HEK293T (cell line): ENCODE data around the gene SLC25A1.
"Not testable (repeated sequence)": the region's sequence is repeated elsewhere in the genome, so short reads cannot be mapped to it uniquely, and the experiment has no call there.

ENCODE experiments used
- CTCF ChIA-PET: fragments of 350-600 bp; formaldehyde crosslinking; extraction: SDS; loops from one replicate; lab custom pipeline; 2021; ENCODE audit warnings: antibody characterized with exemption, inconsistent platforms; lab: Yijun Ruan, JAX
- POLR2A ChIA-PET: fragments of 350-600 bp; formaldehyde crosslinking; extraction: SDS; loops from one replicate; lab custom pipeline; 2020; ENCODE audit warnings: antibody characterized with exemption, inconsistent platforms; lab: Yijun Ruan, JAX
- DNase-seq: peaks from one replicate; pipeline ENCODE4 v3.0.0; 2012; ENCODE audit warnings: mixed read lengths; ENCODE audit errors: extremely low spot score
- ARNT ChIP-seq: fragments of 450-650 bp; IDR thresholded peaks from 2 replicates; pipeline ENCODE4 v1.6.1; 2017; ENCODE audit warnings: mild to moderate bottlenecking
- BHLHE40 ChIP-seq: fragments of 450-650 bp; IDR thresholded peaks from 2 replicates; pipeline ENCODE4 v1.6.1; 2016; ENCODE audit warnings: mild to moderate bottlenecking, moderate library complexity, borderline replicate concordance
- CTBP1 ChIP-seq: fragments of 450-650 bp; IDR thresholded peaks from 2 replicates; pipeline ENCODE4 v1.6.1; 2016; ENCODE audit warnings: borderline replicate concordance
- ELF4 ChIP-seq: fragments of 450-650 bp; IDR thresholded peaks from 2 replicates; pipeline ENCODE4 v1.6.1; 2017; ENCODE audit warnings: antibody characterized with exemption
- FOXA1 ChIP-seq: fragments of 450-650 bp; IDR thresholded peaks from 2 replicates; pipeline ENCODE4 v1.6.1; 2016; ENCODE audit warnings: mild to moderate bottlenecking
- FOXK2 ChIP-seq: fragments of 450-650 bp; IDR thresholded peaks from 2 replicates; pipeline ENCODE4 v1.6.1; 2016; ENCODE audit warnings: mild to moderate bottlenecking
- FOXM1 ChIP-seq: fragments of 450-650 bp; IDR thresholded peaks from 2 replicates; pipeline ENCODE4 v1.6.1; 2017; ENCODE audit warnings: mild to moderate bottlenecking, borderline replicate concordance
- HDGF ChIP-seq: fragments of 450-650 bp; IDR thresholded peaks from 2 replicates; pipeline ENCODE4 v1.6.1; 2017; ENCODE audit warnings: antibody characterized with exemption, borderline replicate concordance
- L3MBTL2 ChIP-seq: fragments of 450-650 bp; conservative IDR thresholded peaks from 2 replicates; pipeline ENCODE4 v1.6.1; 2016; ENCODE audit warnings: mild to moderate bottlenecking
- LEF1 ChIP-seq: fragments of 450-650 bp; IDR thresholded peaks from 2 replicates; pipeline ENCODE4 v1.6.1; 2017; ENCODE audit warnings: mild to moderate bottlenecking, borderline replicate concordance
- NFRKB ChIP-seq: fragments of 450-650 bp; IDR thresholded peaks from 2 replicates; pipeline ENCODE4 v1.6.1; 2016; ENCODE audit warnings: mild to moderate bottlenecking, moderate library complexity
- SP1 ChIP-seq: fragments of 450-650 bp; IDR thresholded peaks from 2 replicates; pipeline ENCODE4 v1.6.1; 2017
- SUZ12 ChIP-seq: fragments of 450-650 bp; IDR thresholded peaks from 2 replicates; pipeline ENCODE4 v1.6.1; 2016; ENCODE audit warnings: mild to moderate bottlenecking
- TARDBP ChIP-seq: fragments of 450-650 bp; IDR thresholded peaks from 2 replicates; pipeline ENCODE4 v1.6.1; 2016
- ZNF384 ChIP-seq: fragments of 450-650 bp; IDR thresholded peaks from 2 replicates; pipeline ENCODE4 v1.6.1; 2016
- TF ChIP-seq, protein P1 (sequence below): fragments of 450-650 bp; IDR thresholded peaks from 2 replicates; pipeline ENCODE4 v1.6.1; 2016

The SLC25A1 gene

DNA sequence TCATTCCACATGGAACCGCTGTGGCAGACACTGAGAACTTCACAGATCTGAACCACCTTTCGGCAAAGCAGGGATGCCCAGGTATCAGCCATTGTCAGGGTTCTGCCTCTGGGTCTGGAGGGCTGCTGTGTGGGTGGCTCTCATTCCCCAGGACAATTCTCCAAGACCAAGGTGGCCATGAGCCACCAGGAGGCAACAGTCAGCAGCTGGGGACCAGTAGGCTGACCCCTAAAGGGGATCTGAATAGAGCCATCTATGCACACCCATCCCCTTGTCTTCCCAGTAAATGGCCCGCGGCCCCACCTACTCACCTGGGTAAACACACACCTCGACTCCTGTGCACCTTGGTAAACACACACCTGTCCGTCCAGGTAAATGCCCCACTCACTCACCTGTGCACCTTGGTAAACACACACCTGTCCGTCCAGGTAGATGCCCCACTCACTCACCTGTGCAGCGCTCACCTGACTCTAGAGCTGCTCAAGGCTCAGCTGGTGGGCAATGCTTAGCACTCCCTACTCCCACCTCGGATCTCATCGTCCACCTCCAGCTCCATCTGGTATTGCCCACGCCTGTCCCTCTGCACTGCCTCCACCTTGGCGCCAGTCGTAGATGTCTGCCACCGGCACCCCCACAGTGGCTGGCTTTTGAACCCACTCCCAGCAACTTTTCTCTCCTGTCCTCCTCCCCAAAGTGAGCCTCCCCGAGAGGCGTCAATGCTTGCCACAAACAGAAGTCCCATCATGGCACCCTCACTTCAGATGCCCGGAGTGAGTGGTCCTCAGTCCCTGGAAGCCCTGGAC, 10.2 kb downstream of the SLC25A1 start:
- ChIA-PET POLR2A (interaction anchor here (0.9 kb wide), 1 partner anchor 24 kb away, joined by 8 read pairs; the partner anchor contains the start of gene ESS2), CTCF (no interaction called here)
- DNase-seq: no peak
- TF ChIP-seq CTBP1 (peak; percentile 75), ELF4 (no peak)

- ChIA-PET CTCF (interaction anchor here (0.8 kb wide), 1 partner anchor 14 kb away, joined by 3 read pairs; no protein-coding TSS in a partner anchor), POLR2A (no interaction called here)
- DNase-seq: no peak
- TF ChIP-seq HDGF: no peak
- no peak for TF ChIP-seq FOXK2
- TF ChIP-seq ARNT: no peak
- TF ChIP-seq FOXA1: no peak
- TF ChIP-seq BHLHE40: no peak
- TF ChIP-seq FOXM1: no peak
- TF ChIP-seq TARDBP: no peak
- no peak for TF ChIP-seq SP1
Measured at GRCh38 chr22:19167106-19167869, 11.2 kb downstream of the SLC25A1 start.

DNA sequence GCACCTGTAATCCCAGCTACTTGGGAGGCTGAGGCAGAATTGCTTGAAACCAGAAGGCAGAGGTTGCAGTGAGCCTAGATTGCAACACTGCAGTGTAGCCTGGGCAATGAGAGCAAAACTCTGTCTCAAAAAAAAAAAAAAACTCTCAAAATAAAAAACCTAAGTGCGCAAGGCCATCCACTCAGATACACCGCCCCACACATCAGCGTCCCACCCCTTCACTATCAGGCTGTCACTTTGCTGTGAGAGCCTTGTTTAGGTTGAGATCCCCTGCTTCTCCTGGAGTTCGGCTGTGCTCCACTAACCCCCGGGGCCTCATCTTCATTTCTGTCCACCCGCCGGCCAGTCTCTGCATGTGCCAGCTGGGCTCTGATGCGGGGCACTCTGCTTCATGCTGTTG, 12.1 kb downstream of the SLC25A1 start:
- no peak for DNase-seq
- ChIA-PET CTCF (interaction anchor here (0.8 kb wide), 1 partner anchor 13 kb away, joined by 3 read pairs; no protein-coding TSS in a partner anchor), POLR2A (no interaction called here)
- TF ChIP-seq SP1 (no peak), BHLHE40 (no peak), ELF4 (no peak), ZNF384 (no peak), ARNT (no peak), HDGF (no peak), NFRKB (no peak), LEF1 (no peak), FOXK2 (no peak), TARDBP (no peak), L3MBTL2 (no peak), FOXA1 (no peak), CTBP1 (no peak), SUZ12 (no peak), FOXM1 (no peak)
- TF ChIP-seq, protein P1, sequence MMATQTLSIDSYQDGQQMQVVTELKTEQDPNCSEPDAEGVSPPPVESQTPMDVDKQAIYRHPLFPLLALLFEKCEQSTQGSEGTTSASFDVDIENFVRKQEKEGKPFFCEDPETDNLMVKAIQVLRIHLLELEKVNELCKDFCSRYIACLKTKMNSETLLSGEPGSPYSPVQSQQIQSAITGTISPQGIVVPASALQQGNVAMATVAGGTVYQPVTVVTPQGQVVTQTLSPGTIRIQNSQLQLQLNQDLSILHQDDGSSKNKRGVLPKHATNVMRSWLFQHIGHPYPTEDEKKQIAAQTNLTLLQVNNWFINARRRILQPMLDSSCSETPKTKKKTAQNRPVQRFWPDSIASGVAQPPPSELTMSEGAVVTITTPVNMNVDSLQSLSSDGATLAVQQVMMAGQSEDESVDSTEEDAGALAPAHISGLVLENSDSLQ: no peak

- ChIA-PET CTCF (no interaction called here), POLR2A (no interaction called here)
- no peak for DNase-seq
- no peak for TF ChIP-seq ARNT
- no peak for TF ChIP-seq SP1
- no peak for TF ChIP-seq FOXA1
- no peak for TF ChIP-seq L3MBTL2
Measured at GRCh38 chr22:19164425-19164824, 14.1 kb downstream of the SLC25A1 start.

DNA sequence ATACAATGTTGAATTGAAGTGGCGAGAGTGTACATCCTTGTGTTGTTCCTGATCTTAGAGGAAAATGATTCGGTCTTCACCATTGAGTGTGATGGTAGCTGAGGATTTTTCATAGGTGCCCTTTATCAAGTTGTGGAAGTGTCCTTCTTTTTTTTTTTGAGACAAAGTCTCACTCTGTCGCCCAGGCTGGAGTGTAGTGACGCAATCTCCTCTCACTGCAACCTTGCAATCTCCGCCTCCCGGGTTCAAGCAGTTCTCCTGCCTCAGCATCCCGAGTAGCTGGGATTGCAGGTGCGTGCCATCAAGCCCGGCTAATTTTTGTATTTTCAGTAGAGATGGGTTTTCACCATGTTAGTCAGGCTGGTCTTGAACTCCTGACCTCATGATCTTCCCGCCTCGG, 19.9 kb downstream of the SLC25A1 start:
- DNase-seq, CTCF ChIA-PET: not testable (repeated sequence)
- POLR2A ChIA-PET: interaction anchor here (1.2 to 1.6 kb wide), 2 partner anchors 12 to 14 kb away, joined by 5 read pairs; partner anchors contain the start of gene ESS2

- CTCF ChIA-PET, DNase-seq: not testable (repeated sequence)
- POLR2A ChIA-PET: interaction anchor here (1.3 kb wide), 1 partner anchor 11 kb away, joined by 4 read pairs; the partner anchor contains the start of gene ESS2
Measured at GRCh38 chr22:19156109-19156508, 22.4 kb downstream of the SLC25A1 start.

DNA sequence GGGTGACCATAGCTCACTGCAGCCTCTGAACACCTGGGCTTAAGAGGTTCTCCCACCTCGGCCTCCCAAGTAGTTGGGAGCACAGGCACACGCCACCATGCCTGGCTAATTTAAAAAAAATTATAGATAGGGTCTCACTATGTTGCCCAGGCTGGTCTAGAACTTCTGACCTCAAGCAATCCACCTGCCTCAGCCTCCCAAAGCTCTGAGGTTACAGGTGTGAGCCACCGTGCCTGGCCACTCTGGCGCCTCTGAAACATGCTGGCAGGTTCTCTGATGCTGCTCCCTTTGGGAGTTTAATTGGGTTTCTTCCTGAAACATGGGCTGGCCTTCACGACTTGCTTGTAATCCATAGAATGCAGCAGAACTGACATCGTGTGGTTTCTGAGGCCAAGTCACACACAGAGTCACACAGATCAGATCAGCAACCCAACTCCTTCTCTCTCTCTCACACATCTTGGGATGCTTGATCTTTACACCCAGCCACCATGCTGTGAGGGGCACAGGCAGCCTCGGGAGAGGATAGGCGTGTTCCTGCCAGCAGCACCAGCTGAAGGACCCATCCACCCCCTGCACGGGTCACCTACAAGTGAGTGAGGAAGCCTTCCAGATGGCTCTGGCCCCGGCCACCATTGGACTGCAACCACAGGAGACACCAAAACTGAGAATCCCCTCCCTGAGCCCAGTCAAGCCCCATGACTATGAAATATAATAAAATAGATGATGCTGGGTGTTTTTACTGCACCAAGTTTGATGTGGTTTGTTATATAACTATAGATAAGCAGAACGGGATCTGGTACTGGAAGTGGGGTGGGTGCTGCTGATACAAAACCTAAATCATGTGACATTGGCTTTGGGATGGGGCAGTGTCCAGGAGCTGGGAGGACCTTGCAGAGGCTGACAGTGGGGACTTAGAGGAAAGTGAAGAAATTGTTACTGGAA, 25.3 kb downstream of the SLC25A1 start:
- ChIA-PET POLR2A (interaction anchor here (2.5 kb wide), 1 partner anchor 9 kb away, joined by 14 read pairs; the partner anchor contains the start of gene ESS2), CTCF (interaction anchor here (1.1 kb wide), 1 partner anchor 14 kb away, joined by 3 read pairs; no protein-coding TSS in a partner anchor)
- DNase-seq: no peak
- TF ChIP-seq SUZ12: no peak
